Measurements from ENCODE around the gene IRF8.

IRF8 gene

GRCh38 chr16:85970738-85971137, 71.8 kb downstream of the IRF8 start:
- peak; percentile 30 for DNase-seq (ENCODE audit: low read depth)
- TF ChIP-seq CTCF (conservative IDR thresholded peaks at IDR 0.05; ENCODE audit: low read depth, low read length): no peak
- no peak overlapping the region for H3K4me3 ChIP-seq (ENCODE audit: low read depth, low read length)
